BJ (cell line): ENCODE measurements around the gene SH3RF3. TPM values are rescaled to one million over a fixed set of nuclear protein-coding genes. Genes with fewer than 3 reads are reported as not detected.

Experiments used
- CTCF ChIA-PET: fragments of 350-600 bp; formaldehyde crosslinking; extraction: SDS; loops from one replicate; lab custom pipeline; 2021; ENCODE audit warnings: antibody characterized with exemption, inconsistent platforms; lab: Yijun Ruan, JAX
- POLR2A ChIA-PET: fragments of 300-600 bp; sonication (Branson Sonifier 250); formaldehyde crosslinking; extraction: SDS; loops from one replicate; lab custom pipeline; 2021; ENCODE audit warnings: antibody characterized with exemption; lab: Charles Lee
- DNase-seq: peaks from one replicate; pipeline ENCODE4 v3.0.0-alpha.2; 2011; ENCODE audit warnings: low read depth
- H3K27me3 ChIP-seq: 2 replicates; pipeline ENCODE4 v1.6.0; 2011; ENCODE audit warnings: low read length; ENCODE audit not compliant: control insufficient read depth, insufficient read depth
- H3K36me3 ChIP-seq: 2 replicates; pipeline ENCODE4 v1.5.1; 2011; ENCODE audit warnings: low read length; ENCODE audit not compliant: control insufficient read depth, insufficient read depth
- H3K4me3 ChIP-seq: 2 replicates; pipeline ENCODE4 v1.5.1; 2011; ENCODE audit warnings: low read depth, mild to moderate bottlenecking, control low read depth, low read length
- polyA plus RNA-seq: library from polyadenylated mRNA; depleted of rRNA; stranded (reverse); fragments of >200 nt; gene quantifications from 2 replicates; pipeline ENCODE4 v1.2.3, GENCODE V29; 2011
- TF ChIP-seq, protein P1 (sequence below): IDR thresholded peaks from 2 replicates; pipeline ENCODE4 v1.5.1; 2011; ENCODE audit warnings: low read depth, mild to moderate bottlenecking, control low read depth, inconsistent platforms, low read length, moderate library complexity; ENCODE audit not compliant: insufficient read depth

The SH3RF3 gene
- polyA plus RNA-seq, 1 experiment, result 3.6 TPM

DNA sequence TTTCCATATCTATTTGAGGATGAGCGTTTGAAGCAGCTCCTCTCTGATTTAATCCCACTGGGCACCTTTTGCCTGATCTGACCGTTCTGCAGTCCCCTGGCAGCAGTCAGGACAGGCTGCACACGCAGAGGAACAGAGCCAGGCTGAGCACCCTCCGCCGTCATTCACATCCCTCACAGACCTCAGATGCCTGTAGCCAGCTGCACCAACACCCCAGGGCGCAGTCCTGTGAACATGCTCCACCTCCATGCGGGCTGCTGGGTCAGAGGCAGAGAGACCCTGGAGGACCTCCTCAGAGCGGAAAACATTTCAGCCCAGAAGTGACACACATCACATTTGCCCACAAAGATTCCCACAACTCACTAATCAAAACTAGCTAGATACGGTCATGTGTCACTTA, 338.7 kb downstream of the SH3RF3 start:
- TF ChIP-seq, protein P1, sequence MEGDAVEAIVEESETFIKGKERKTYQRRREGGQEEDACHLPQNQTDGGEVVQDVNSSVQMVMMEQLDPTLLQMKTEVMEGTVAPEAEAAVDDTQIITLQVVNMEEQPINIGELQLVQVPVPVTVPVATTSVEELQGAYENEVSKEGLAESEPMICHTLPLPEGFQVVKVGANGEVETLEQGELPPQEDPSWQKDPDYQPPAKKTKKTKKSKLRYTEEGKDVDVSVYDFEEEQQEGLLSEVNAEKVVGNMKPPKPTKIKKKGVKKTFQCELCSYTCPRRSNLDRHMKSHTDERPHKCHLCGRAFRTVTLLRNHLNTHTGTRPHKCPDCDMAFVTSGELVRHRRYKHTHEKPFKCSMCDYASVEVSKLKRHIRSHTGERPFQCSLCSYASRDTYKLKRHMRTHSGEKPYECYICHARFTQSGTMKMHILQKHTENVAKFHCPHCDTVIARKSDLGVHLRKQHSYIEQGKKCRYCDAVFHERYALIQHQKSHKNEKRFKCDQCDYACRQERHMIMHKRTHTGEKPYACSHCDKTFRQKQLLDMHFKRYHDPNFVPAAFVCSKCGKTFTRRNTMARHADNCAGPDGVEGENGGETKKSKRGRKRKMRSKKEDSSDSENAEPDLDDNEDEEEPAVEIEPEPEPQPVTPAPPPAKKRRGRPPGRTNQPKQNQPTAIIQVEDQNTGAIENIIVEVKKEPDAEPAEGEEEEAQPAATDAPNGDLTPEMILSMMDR, result no peak
- no peak for DNase-seq
- CTCF ChIA-PET, result no interaction called here
- H3K4me3 ChIP-seq, result no peak overlapping the region
- POLR2A ChIA-PET, result no interaction called here
- H3K36me3 ChIP-seq, result no peaks in the 10 kb centered on the region
- no peaks in the 10 kb centered on the region for H3K27me3 ChIP-seq

DNA sequence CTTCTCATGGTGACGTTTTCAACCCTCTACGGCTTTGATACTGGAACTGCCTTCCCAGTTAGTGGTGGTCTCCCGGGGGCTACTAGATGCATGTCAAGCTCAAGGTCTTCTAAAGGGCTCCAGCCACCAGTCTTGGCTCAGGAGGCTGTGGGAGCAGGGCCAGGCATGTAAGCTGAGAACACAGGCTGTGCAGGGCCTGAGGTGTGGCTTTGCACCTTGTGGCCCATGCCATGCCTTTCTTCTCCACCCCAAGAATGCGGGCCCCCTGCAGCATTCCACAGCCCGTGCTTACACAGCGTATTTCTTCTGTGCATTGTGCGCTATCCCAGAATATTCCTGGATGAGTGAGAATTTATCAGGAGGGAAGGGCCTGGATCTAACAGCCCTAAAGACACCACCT, 339.9 kb downstream of the SH3RF3 start:
- TF ChIP-seq, protein P1, result no peak
- Histone ChIP-seq H3K27me3 (no peaks in the 10 kb centered on the region), H3K36me3 (no peaks in the 10 kb centered on the region), H3K4me3 (no peak overlapping the region)
- ChIA-PET POLR2A (interaction anchor here (0.6 kb wide), 1 partner anchor 54 kb away, joined by 3 read pairs; no protein-coding TSS in a partner anchor), CTCF (interaction anchor here (1.0 to 1.1 kb wide), 2 partner anchors 12 to 286 kb away, joined by 3 read pairs; no protein-coding TSS in a partner anchor)
- no peak for DNase-seq

DNA sequence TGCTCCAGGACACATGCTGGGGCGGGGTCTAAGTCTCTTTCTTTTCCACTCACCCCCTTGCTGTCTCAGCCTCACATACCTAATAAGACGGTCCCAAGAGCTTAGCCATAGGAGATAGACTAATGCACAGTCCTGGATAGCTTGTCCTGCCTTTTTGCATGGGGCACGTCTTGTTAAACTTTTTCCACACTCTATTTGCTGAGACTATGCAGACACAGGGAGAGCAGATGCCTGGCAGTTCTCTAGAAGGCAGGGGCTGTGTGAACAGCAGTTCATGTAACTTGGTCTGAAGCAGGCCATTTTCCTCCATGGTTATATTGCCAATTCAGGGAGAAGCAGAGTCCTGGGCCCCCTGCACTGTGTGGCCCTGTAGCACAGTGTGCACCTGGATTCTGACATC, 342.7 kb downstream of the SH3RF3 start:
- H3K36me3 ChIP-seq, result no peaks in the 10 kb centered on the region

DNA sequence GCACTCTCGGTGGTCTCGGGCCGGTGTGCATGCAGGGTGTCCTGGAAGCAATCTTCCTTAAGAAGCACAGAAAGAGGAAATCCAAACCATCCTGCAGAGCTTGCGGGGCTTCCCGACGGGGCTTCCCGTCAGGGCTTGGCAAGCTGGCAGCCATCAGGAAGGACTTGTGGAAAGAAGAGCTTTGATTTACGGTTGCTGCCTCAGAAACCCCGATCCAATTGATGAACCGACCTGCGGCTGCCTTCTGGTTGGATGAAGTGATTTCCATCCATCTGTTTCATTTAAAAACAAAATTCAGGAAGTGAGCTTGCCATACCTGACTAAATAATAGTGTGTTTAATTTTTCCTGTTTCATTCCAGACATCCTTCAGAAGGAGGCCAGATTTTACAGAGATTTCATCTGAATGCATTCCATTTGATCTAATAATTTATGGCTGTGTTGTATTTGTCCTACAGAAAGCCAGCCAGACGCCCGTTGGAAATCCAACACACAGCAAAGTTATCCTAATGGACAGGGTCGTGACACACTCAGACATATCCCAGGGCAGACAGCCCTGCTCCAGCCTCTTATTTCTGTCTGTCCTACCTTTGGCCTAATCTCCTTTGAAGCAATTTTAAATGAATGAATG, 343.4 kb downstream of the SH3RF3 start:
- CTCF ChIA-PET, result no interaction called here
- POLR2A ChIA-PET, result no interaction called here
- TF ChIP-seq, protein P1, result no peak
- DNase-seq, result no peak
- Histone ChIP-seq H3K27me3 (no peaks in the 10 kb centered on the region), H3K36me3 (no peaks in the 10 kb centered on the region), H3K4me3 (no peak overlapping the region)

More for the DNA sequence above, 342.7 kb downstream of the SH3RF3 start:
- POLR2A ChIA-PET, result no interaction called here
- no peaks in the 10 kb centered on the region for H3K27me3 ChIP-seq
- CTCF ChIA-PET, result interaction anchor here (0.8 to 1.1 kb wide), 2 partner anchors 16 to 38 kb away, joined by 3 read pairs; no protein-coding TSS in a partner anchor
- no peak overlapping the region for H3K4me3 ChIP-seq
- no peak for DNase-seq
- TF ChIP-seq, protein P1, result no peak

DNA sequence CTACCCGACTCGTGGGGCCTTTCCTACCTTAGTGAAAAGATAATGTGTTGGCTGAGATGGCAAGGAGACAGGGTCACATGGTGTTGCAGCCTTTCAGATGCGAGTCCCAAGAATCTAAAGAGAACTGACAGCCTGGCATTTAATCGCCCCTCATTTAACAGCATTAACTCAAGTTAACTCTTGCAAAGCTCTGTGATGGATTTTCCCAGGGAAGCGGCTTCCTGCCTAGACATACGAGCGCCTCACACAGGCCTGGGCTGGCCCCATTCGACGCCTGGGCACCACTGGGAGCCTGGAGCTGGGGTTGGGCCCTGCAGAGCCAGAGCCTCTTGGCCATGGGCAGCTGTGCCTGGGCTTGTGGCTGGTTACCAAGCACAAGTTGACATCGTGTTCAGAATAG, 344.0 kb downstream of the SH3RF3 start:
- Histone ChIP-seq H3K4me3 (no peak overlapping the region), H3K27me3 (no peaks in the 10 kb centered on the region), H3K36me3 (no peaks in the 10 kb centered on the region; the same call in 1 of the 2 replicates)
- TF ChIP-seq, protein P1, result no peak
- DNase-seq, result no peak
- ChIA-PET POLR2A (no interaction called here), CTCF (no interaction called here)
